HFF-Myc (cell line): Measurements from ENCODE around the gene SCFD2.

Experiments
- DNase-seq: peaks from one replicate; pipeline ENCODE4 v3.0.0-alpha.2; 2011; ENCODE audit warnings: low read depth; ENCODE audit errors: extremely low read depth
- H3K4me3 ChIP-seq: replicated peaks from 2 replicates; pipeline ENCODE4 v1.5.1; 2011; ENCODE audit warnings: low read depth, mild to moderate bottlenecking, control low read depth, low read length
- TF ChIP-seq, protein P1 (sequence below): IDR thresholded peaks from 2 replicates; pipeline ENCODE4 v1.5.1; 2012; ENCODE audit warnings: mild to moderate bottlenecking, low read depth, low read length, control low read depth; ENCODE audit errors: missing control alignments

The SCFD2 gene

GRCh38 chr4:52941450-52941849 is 424.4 kb downstream of the SCFD2 start:
- TF ChIP-seq, protein P1, sequence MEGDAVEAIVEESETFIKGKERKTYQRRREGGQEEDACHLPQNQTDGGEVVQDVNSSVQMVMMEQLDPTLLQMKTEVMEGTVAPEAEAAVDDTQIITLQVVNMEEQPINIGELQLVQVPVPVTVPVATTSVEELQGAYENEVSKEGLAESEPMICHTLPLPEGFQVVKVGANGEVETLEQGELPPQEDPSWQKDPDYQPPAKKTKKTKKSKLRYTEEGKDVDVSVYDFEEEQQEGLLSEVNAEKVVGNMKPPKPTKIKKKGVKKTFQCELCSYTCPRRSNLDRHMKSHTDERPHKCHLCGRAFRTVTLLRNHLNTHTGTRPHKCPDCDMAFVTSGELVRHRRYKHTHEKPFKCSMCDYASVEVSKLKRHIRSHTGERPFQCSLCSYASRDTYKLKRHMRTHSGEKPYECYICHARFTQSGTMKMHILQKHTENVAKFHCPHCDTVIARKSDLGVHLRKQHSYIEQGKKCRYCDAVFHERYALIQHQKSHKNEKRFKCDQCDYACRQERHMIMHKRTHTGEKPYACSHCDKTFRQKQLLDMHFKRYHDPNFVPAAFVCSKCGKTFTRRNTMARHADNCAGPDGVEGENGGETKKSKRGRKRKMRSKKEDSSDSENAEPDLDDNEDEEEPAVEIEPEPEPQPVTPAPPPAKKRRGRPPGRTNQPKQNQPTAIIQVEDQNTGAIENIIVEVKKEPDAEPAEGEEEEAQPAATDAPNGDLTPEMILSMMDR: no peak
- no peak overlapping the region for H3K4me3 ChIP-seq
- no peak for DNase-seq

GRCh38 chr4:52939739-52940138 is 426.1 kb downstream of the SCFD2 start:
- no peak for DNase-seq
- no peak overlapping the region for H3K4me3 ChIP-seq
- TF ChIP-seq, protein P1: no peak

DNA sequence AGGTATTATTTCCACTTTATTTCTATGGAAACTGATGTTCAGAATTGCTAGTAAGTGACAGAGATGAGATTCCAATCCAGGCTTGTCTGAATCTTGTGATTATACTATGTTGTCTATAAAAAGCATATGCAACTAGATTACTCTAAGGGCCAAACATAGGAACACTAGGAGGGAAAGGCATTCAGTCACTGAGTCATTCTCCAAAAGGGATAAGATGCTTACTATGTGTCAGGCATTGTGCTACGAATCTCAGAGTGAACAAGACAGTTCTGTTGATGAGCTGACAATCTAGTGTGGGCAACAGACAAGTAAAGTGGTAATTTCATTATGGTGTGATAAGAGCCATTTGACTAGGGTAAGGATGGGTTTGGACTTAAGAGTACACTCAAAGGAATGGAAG is 426.5 kb downstream of the SCFD2 start:
- no peak for DNase-seq
- TF ChIP-seq, protein P1: no peak
- no peak overlapping the region for H3K4me3 ChIP-seq

DNA sequence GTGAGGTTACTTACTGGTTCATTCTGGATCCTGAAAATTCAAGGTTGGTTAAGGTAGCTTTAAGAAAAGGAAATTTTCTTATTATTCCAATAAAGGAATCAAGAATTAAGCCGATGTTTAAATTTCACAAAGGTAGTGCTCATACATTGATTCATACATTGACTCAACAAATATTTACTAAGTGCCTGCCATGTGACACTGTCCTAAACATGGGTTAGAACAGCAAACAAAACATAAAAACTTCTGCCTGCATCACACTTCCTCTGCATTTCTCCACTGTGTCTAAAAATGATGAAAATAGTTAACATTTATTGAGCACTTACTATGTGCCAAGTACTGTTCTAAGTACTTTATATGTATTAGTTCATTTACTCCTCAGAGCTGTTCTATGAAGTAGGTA is 428.0 kb downstream of the SCFD2 start:
- TF ChIP-seq, protein P1: no peak
- no peak overlapping the region for H3K4me3 ChIP-seq
- no peak for DNase-seq

GRCh38 chr4:52936729-52937128 is 429.1 kb downstream of the SCFD2 start:
- no peak overlapping the region for H3K4me3 ChIP-seq
- no peak for DNase-seq
- TF ChIP-seq, protein P1: no peak

DNA sequence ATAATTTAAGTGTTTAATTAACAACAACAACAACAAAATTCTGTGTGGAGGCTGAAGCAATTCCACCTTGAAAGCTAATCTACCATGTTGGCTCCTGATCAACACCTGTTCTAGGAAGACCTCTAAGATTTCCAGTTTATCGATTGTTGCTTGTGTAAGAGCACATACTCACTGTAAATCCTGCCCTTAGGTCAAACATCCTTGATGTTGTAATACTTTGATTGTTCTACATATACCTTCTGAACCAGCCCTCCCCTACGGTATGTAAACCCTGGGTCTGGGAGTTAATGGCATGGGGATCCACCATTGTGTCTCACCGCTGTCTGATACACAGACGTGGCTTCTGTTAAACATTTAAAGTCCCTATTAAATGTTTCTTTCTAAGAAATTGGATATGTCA is 430.5 kb downstream of the SCFD2 start:
- TF ChIP-seq, protein P1: no peak
- no peak for DNase-seq

GRCh38 chr4:52933738-52934137 is 432.1 kb downstream of the SCFD2 start:
- TF ChIP-seq, protein P1: no peak
- H3K4me3 ChIP-seq: no peak overlapping the region
- DNase-seq: no peak

More for the DNA sequence above, 430.5 kb downstream of the SCFD2 start:
- no peak overlapping the region for H3K4me3 ChIP-seq
